HFFc6 (cell line): ENCODE data around the gene ZSCAN1. TPM values are rescaled to one million over a fixed set of nuclear protein-coding genes. Genes with fewer than 3 reads are reported as not detected.

ENCODE experiments used
- DNase-seq: peaks from one replicate; pipeline ENCODE4 v3.0.0-alpha.2; 2018
- H3K27ac Mint-ChIP-seq: 2 replicates; pipeline ENCODE4 v1.8.0; 2020; ENCODE audit warnings: mild to moderate bottlenecking, mixed read lengths
- H3K27me3 Mint-ChIP-seq: 2 replicates; pipeline ENCODE4 v1.8.0; 2021; ENCODE audit warnings: mild to moderate bottlenecking, moderate library complexity, mixed read lengths; ENCODE audit not compliant: insufficient read depth
- H3K36me3 Mint-ChIP-seq: 2 replicates; pipeline ENCODE4 v1.8.0; 2021; ENCODE audit warnings: low read depth, mixed read lengths
- H3K4me1 Mint-ChIP-seq: 2 replicates; pipeline ENCODE4 v1.8.0; 2020; ENCODE audit warnings: low read depth, mixed read lengths
- H3K4me3 Mint-ChIP-seq: 2 replicates; pipeline ENCODE4 v1.8.0; 2020; ENCODE audit warnings: mild to moderate bottlenecking, moderate library complexity, mixed read lengths
- H3K9me3 Mint-ChIP-seq: 2 replicates; pipeline ENCODE4 v1.8.0; 2020; ENCODE audit warnings: mild to moderate bottlenecking, mixed read lengths
- total RNA-seq, 6 experiments: library from RNA; stranded (reverse); fragmentation: NEBNext Ultra II Directional; extraction: Animal tissue kit (Norgen Biotek cat#: 25700); gene quantifications; 2 replicates in 1 of 6; 3 replicates in 5 of 6; pipeline ENCODE4 v1.2.3, GENCODE V29; 2021
- TF ChIP-seq, protein P1 (sequence below): fragments of 200-600 bp; sonication (generic); IDR thresholded peaks from 2 replicates; pipeline ENCODE4 v1.5.0; 2021; ENCODE audit warnings: antibody characterized with exemption, mild to moderate bottlenecking

ZSCAN1 gene
- total RNA-seq, 6 experiments from 2014 or later: not detected

DNA sequence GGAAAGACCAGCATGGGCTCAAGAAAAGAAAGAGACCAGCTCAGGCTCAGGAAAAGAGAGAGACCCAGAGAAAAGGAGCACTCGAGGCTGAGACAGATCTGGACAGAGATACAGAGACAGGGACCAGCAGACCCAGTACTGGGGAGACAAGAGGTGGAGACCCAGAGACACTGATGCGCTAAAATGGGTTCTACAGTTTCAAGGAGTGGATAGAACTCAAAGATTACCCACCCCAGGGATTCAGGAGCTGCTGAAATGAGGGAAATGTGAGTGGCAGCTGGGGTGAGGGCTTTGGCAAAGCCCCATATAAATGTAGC is 64.8 kb downstream of the ZSCAN1 start:
- Mint-ChIP-seq H3K27me3 (peaks cover 3% of the 10 kb centered on the region; the same call in 1 of the 2 replicates), H3K9me3 (peaks cover 79% of the 10 kb centered on the region), H3K27ac (peak overlapping the region; percentile 88), H3K4me1 (no peaks in the 10 kb centered on the region), H3K36me3 (peaks cover 19% of the 10 kb centered on the region), H3K4me3 (peak overlapping the region; percentile 56; the same call in 1 of the 2 replicates)
- DNase-seq: no peak
- TF ChIP-seq, protein P1, sequence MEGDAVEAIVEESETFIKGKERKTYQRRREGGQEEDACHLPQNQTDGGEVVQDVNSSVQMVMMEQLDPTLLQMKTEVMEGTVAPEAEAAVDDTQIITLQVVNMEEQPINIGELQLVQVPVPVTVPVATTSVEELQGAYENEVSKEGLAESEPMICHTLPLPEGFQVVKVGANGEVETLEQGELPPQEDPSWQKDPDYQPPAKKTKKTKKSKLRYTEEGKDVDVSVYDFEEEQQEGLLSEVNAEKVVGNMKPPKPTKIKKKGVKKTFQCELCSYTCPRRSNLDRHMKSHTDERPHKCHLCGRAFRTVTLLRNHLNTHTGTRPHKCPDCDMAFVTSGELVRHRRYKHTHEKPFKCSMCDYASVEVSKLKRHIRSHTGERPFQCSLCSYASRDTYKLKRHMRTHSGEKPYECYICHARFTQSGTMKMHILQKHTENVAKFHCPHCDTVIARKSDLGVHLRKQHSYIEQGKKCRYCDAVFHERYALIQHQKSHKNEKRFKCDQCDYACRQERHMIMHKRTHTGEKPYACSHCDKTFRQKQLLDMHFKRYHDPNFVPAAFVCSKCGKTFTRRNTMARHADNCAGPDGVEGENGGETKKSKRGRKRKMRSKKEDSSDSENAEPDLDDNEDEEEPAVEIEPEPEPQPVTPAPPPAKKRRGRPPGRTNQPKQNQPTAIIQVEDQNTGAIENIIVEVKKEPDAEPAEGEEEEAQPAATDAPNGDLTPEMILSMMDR: no peak

Other genes starting within 250 kb of the ZSCAN1 start
- gene ZNF552, start 219.1 kb upstream of the ZSCAN1 start, total RNA-seq: 1 to 10 TPM; 2.7 to 3.8 (median 3.0) TPM
- 10 to 100 TPM in 1 of 6 experiments, 1 to 10 TPM in 5; 7.8 to 10.7 (median 9.4) TPM for gene ZNF587B, start 203.7 kb upstream of the ZSCAN1 start, total RNA-seq
- 10 to 100 TPM; 22.6 to 28.6 (median 25.3) TPM for gene ZNF587, start 184.2 kb upstream of the ZSCAN1 start, total RNA-seq
- gene ZNF814, start 145.0 kb upstream of the ZSCAN1 start, total RNA-seq: 1 to 10 TPM in 5 of 6 experiments, under 1 TPM in 1; 1.00 to 1.6 (median 1.3) TPM
- gene ZNF417, start 117.4 kb upstream of the ZSCAN1 start, total RNA-seq: 10 to 100 TPM in 1 of 6 experiments, 1 to 10 TPM in 5; 6.8 to 10.3 (median 9.0) TPM
- gene ZNF418, start 98.6 kb upstream of the ZSCAN1 start, total RNA-seq: under 1 TPM; 0.07 to 0.81 (median 0.46) TPM
- 1 to 10 TPM; 2.8 to 3.9 (median 3.2) TPM for gene ZNF256, start 86.3 kb upstream of the ZSCAN1 start, total RNA-seq
- gene C19orf18, start 59.5 kb upstream of the ZSCAN1 start, total RNA-seq: under 1 TPM in 3 of 6 experiments, not detected in 3; 0.23 to 0.59 (median 0.33) TPM
- 1 to 10 TPM; 3.5 to 6.0 (median 4.9) TPM for gene ZNF606, start 31.2 kb upstream of the ZSCAN1 start, total RNA-seq
- under 1 TPM in 2 of 6 experiments, not detected in 4; 0.07 to 0.09 TPM for gene ZNF135, start 25.3 kb downstream of the ZSCAN1 start, total RNA-seq
- 1 to 10 TPM in 5 of 6 experiments, under 1 TPM in 1; 0.80 to 2.8 (median 2.1) TPM for gene ZSCAN18, start 64.2 kb downstream of the ZSCAN1 start, total RNA-seq
- 1 to 10 TPM; 6.6 to 9.5 (median 7.9) TPM for gene ZNF329, start 116.8 kb downstream of the ZSCAN1 start, total RNA-seq
- 10 to 100 TPM; 15.6 to 18.4 (median 17.6) TPM for gene ZNF274, start 149.0 kb downstream of the ZSCAN1 start, total RNA-seq
- 10 to 100 TPM; 26.5 to 32.5 (median 29.9) TPM for gene ZNF544, start 194.9 kb downstream of the ZSCAN1 start, total RNA-seq
- gene ZNF8, start 244.9 kb downstream of the ZSCAN1 start, total RNA-seq: 1 to 10 TPM; 3.4 to 4.5 (median 4.1) TPM